ENCODE data around the gene CAMK2G.
A peak's percentile ranks its signal among the peaks of the same experiment; 100 is the strongest.

Gene CAMK2G

GRCh38 chr10:73884017-73884416 is 9.7 kb upstream of the CAMK2G start:
- Histone ChIP-seq H3K36me3 (ENCODE audit: control insufficient read depth in 4 of 4, insufficient read depth in 4 of 4, low read length in 3 of 4) (no peaks in the 10 kb centered on the region), H3K9me3 (ENCODE audit: control extremely low read depth in 1 of 5, control insufficient read depth in 4 of 5, insufficient read depth in 2 of 5, low read depth in 1 of 5, low read length in 4 of 5) (no peaks in the 10 kb centered on the region), H3K27ac (ENCODE audit: insufficient read depth in 1 of 2, low read depth in 1 of 2, low read length in 2 of 2, poor library complexity in 1 of 2, severe bottlenecking in 2 of 2) (no peak overlapping the region), H3K4me3 (ENCODE audit: control insufficient read depth in 1 of 7, extremely low read depth in 1 of 7, insufficient read depth in 4 of 7, low read depth in 2 of 7, low read length in 6 of 7) (no peak overlapping the region), H3K27me3 (replicated peaks in 2 of 5; ENCODE audit: control insufficient read depth in 4 of 5, insufficient read depth in 5 of 5, low read length in 4 of 5) (no peaks in the 10 kb centered on the region), H3K4me1 (ENCODE audit: control extremely low read depth in 1 of 4, control insufficient read depth in 4 of 4, insufficient read depth in 4 of 4, low read length in 3 of 4) (peaks cover 5 to 41% (median 12%) of the 10 kb centered on the region in 4 experiments)
- POLR2A ChIA-PET = no interaction called here
- DNase-seq = no peak
- CTCF ChIA-PET = interaction anchor here (1.3 to 27.2 kb wide), 5 partner anchors 22 to 197 kb away, joined by 3 to 590 read pairs (median 240); no protein-coding TSS in a partner anchor
- WGBS (ENCODE audit: insufficient coverage) = 96% methylated on average over 2 of the region's 3 CpGs

- H3K27me3 ChIP-seq (replicated peaks in 2 of 5; ENCODE audit: control insufficient read depth in 4 of 5, insufficient read depth in 5 of 5, low read length in 4 of 5) = no peaks in the 10 kb centered on the region
- H3K36me3 ChIP-seq (ENCODE audit: control insufficient read depth in 4 of 4, insufficient read depth in 4 of 4, low read length in 3 of 4) = no peaks in the 10 kb centered on the region
- no peak for DNase-seq
- H3K4me1 ChIP-seq (ENCODE audit: control extremely low read depth in 1 of 4, control insufficient read depth in 4 of 4, insufficient read depth in 4 of 4, low read length in 3 of 4) = peaks cover 5 to 35% (median 11%) of the 10 kb centered on the region in 4 experiments
- ChIA-PET POLR2A (no interaction called here), CTCF (interaction anchor here (0.8 to 27.2 kb wide), 11 partner anchors 9 to 223 kb away, joined by 3 to 590 read pairs (median 8); partner anchors contain the start of gene PLAU)
- no peak overlapping the region for H3K4me3 ChIP-seq (ENCODE audit: control insufficient read depth in 1 of 7, extremely low read depth in 1 of 7, insufficient read depth in 4 of 7, low read depth in 2 of 7, low read length in 6 of 7)
- H3K27ac ChIP-seq (ENCODE audit: insufficient read depth in 1 of 2, low read depth in 1 of 2, low read length in 2 of 2, poor library complexity in 1 of 2, severe bottlenecking in 2 of 2) = no peak overlapping the region
- 69% methylated on average over 1 of the region's 3 CpGs for WGBS (ENCODE audit: insufficient coverage)
- H3K9me3 ChIP-seq (ENCODE audit: control extremely low read depth in 1 of 5, control insufficient read depth in 4 of 5, insufficient read depth in 2 of 5, low read depth in 1 of 5, low read length in 4 of 5) = no peaks in the 10 kb centered on the region
Observed at GRCh38 chr10:73881221-73881919, 7.0 kb upstream of the CAMK2G start.

DNA sequence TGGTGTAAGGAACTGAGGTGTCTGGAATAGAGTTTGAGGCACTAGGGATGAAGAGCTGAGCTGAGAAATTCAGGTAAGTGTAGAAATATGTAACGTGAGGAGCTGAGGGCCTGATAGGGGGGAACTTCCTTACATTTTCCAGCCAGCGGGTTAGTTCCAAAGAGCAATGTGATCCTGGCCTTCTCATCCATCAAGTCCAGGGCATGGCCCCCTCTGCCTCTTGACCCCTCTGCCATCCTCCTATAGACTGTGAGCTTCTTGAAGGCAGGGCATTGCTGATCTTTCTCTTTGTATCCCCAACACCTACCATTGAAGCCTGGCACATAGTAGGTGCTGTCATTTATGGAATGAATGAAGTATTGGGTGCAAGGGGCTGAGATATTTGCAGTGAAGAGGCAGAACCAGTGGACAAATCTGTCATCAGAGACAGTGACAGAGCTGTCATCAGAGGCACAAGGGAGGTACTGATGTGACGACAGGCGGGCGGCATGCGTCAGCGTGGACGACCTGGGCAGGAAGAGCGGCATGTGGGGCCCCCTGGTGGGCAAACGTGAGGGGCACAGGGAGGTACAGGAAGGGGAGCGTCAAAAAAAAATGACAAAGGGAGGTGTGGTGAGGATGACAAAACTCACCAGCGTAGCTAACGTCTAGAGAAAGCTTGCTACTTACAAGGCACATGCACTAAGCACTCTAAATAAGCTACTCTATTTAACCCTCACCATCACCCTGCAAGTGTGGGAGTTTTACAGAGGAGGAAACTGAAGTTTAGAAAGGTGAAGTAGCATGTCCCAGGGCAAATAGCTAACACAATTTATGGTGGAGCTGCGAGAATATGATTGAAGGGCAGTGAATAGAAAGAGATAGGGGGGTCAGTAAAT is 5.2 kb upstream of the CAMK2G start:
- ChIA-PET CTCF (interaction anchor here (0.6 to 27.2 kb wide), 44 partner anchors 8 to 1630 kb away, joined by 3 to 590 read pairs (median 4); partner anchors contain the start of genes CHCHD1 and PLAU), POLR2A (interaction anchor here (0.7 to 1.2 kb wide), 3 partner anchors 28 to 98 kb away, joined by 3 to 4 read pairs (median 3); no protein-coding TSS in a partner anchor)
- H3K27me3 ChIP-seq (replicated peaks in 2 of 5; ENCODE audit: control insufficient read depth in 4 of 5, insufficient read depth in 5 of 5, low read length in 4 of 5) = no peaks in the 10 kb centered on the region
- WGBS (ENCODE audit: insufficient coverage) = 20% methylated on average over 9 of the region's 14 CpGs
- no peaks in the 10 kb centered on the region for H3K36me3 ChIP-seq (ENCODE audit: control insufficient read depth in 4 of 4, insufficient read depth in 4 of 4, low read length in 3 of 4)
- H3K27ac ChIP-seq (ENCODE audit: insufficient read depth in 1 of 2, low read depth in 1 of 2, low read length in 2 of 2, poor library complexity in 1 of 2, severe bottlenecking in 2 of 2) = no peak overlapping the region
- H3K9me3 ChIP-seq (ENCODE audit: control extremely low read depth in 1 of 5, control insufficient read depth in 4 of 5, insufficient read depth in 2 of 5, low read depth in 1 of 5, low read length in 4 of 5) = no peaks in the 10 kb centered on the region
- peak overlapping the region in 1 of 7 experiments; percentile 44 for H3K4me3 ChIP-seq (ENCODE audit: control insufficient read depth in 1 of 7, extremely low read depth in 1 of 7, insufficient read depth in 4 of 7, low read depth in 2 of 7, low read length in 6 of 7)
- H3K4me1 ChIP-seq (ENCODE audit: control extremely low read depth in 1 of 4, control insufficient read depth in 4 of 4, insufficient read depth in 4 of 4, low read length in 3 of 4) = peaks cover 5 to 48% (median 23%) of the 10 kb centered on the region in 4 experiments
- DNase-seq = peak; percentile 94 to 96 (median 95)

- H3K27ac ChIP-seq (ENCODE audit: insufficient read depth in 1 of 2, low read depth in 1 of 2, low read length in 2 of 2, poor library complexity in 1 of 2, severe bottlenecking in 2 of 2) = no peak overlapping the region
- WGBS (ENCODE audit: insufficient coverage) = 100% methylated on average over 1 of the region's 1 CpG
- no peak overlapping the region for H3K4me3 ChIP-seq (ENCODE audit: control insufficient read depth in 1 of 7, extremely low read depth in 1 of 7, insufficient read depth in 4 of 7, low read depth in 2 of 7, low read length in 6 of 7)
- H3K4me1 ChIP-seq (ENCODE audit: control extremely low read depth in 1 of 4, control insufficient read depth in 4 of 4, insufficient read depth in 4 of 4, low read length in 3 of 4) = peaks cover 6 to 49% (median 24%) of the 10 kb centered on the region in 4 experiments
- ChIA-PET POLR2A (interaction anchor here (0.7 kb wide), 1 partner anchor 97 kb away, joined by 3 read pairs; no protein-coding TSS in a partner anchor), CTCF (interaction anchor here (0.7 to 27.2 kb wide), 12 partner anchors 8 to 215 kb away, joined by 3 to 590 read pairs (median 6); no protein-coding TSS in a partner anchor)
- no peaks in the 10 kb centered on the region for H3K9me3 ChIP-seq (ENCODE audit: control extremely low read depth in 1 of 5, control insufficient read depth in 4 of 5, insufficient read depth in 2 of 5, low read depth in 1 of 5, low read length in 4 of 5)
- DNase-seq = no peak
- no peaks in the 10 kb centered on the region for H3K36me3 ChIP-seq (ENCODE audit: control insufficient read depth in 4 of 4, insufficient read depth in 4 of 4, low read length in 3 of 4)
- H3K27me3 ChIP-seq (replicated peaks in 2 of 5; ENCODE audit: control insufficient read depth in 4 of 5, insufficient read depth in 5 of 5, low read length in 4 of 5) = no peaks in the 10 kb centered on the region
Observed at GRCh38 chr10:73878365-73878764, 4.0 kb upstream of the CAMK2G start.

- Histone ChIP-seq H3K27me3 (replicated peaks in 2 of 5; ENCODE audit: control insufficient read depth in 4 of 5, insufficient read depth in 5 of 5, low read length in 4 of 5) (no peaks in the 10 kb centered on the region), H3K4me3 (ENCODE audit: control insufficient read depth in 1 of 7, extremely low read depth in 1 of 7, insufficient read depth in 4 of 7, low read depth in 2 of 7, low read length in 6 of 7) (no peak overlapping the region), H3K27ac (ENCODE audit: insufficient read depth in 1 of 2, low read depth in 1 of 2, low read length in 2 of 2, poor library complexity in 1 of 2, severe bottlenecking in 2 of 2) (no peak overlapping the region), H3K9me3 (ENCODE audit: control extremely low read depth in 1 of 5, control insufficient read depth in 4 of 5, insufficient read depth in 2 of 5, low read depth in 1 of 5, low read length in 4 of 5) (no peaks in the 10 kb centered on the region), H3K4me1 (ENCODE audit: control extremely low read depth in 1 of 4, control insufficient read depth in 4 of 4, insufficient read depth in 4 of 4, low read length in 3 of 4) (peaks cover 9 to 56% (median 31%) of the 10 kb centered on the region in 4 experiments), H3K36me3 (ENCODE audit: control insufficient read depth in 4 of 4, insufficient read depth in 4 of 4, low read length in 3 of 4) (peaks cover 0 to 4% (median 0%) of the 10 kb centered on the region in 4 experiments)
- ChIA-PET CTCF (interaction anchor here (0.9 to 27.2 kb wide), 5 partner anchors 9 to 202 kb away, joined by 3 to 590 read pairs (median 240); no protein-coding TSS in a partner anchor), POLR2A (no interaction called here)
- WGBS (ENCODE audit: insufficient coverage) = 96% methylated on average over 9 of the region's 9 CpGs
- DNase-seq = no peak
Observed at GRCh38 chr10:73877533-73878160, 3.3 kb upstream of the CAMK2G start.

DNA sequence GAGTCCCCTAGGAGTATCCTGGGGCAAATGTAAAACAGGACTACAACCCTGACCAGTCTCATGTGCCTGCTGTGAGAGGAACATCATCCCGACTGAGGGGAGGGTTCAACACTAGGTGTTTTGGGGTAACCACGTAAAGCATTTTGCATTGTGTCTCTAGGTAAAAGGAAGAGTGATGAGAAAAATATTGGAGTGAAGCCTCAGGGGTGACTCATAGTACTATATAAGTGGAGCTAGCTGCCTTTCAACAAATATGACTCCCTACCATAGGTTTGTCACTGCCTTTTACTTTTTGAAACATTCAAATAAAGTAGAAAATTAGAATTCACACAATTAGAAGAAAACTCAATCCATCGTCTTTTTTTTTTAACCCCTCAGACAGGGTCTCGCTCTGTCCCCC is 2.6 kb upstream of the CAMK2G start:
- Histone ChIP-seq H3K4me1 (ENCODE audit: control extremely low read depth in 1 of 4, control insufficient read depth in 4 of 4, insufficient read depth in 4 of 4, low read length in 3 of 4) (peaks cover 9 to 63% (median 38%) of the 10 kb centered on the region in 4 experiments), H3K27ac (ENCODE audit: insufficient read depth in 1 of 2, low read depth in 1 of 2, low read length in 2 of 2, poor library complexity in 1 of 2, severe bottlenecking in 2 of 2) (no peak overlapping the region), H3K4me3 (ENCODE audit: control insufficient read depth in 1 of 7, extremely low read depth in 1 of 7, insufficient read depth in 4 of 7, low read depth in 2 of 7, low read length in 6 of 7) (no peak overlapping the region), H3K9me3 (ENCODE audit: control extremely low read depth in 1 of 5, control insufficient read depth in 4 of 5, insufficient read depth in 2 of 5, low read depth in 1 of 5, low read length in 4 of 5) (no peaks in the 10 kb centered on the region), H3K27me3 (replicated peaks in 2 of 5; ENCODE audit: control insufficient read depth in 4 of 5, insufficient read depth in 5 of 5, low read length in 4 of 5) (no peaks in the 10 kb centered on the region), H3K36me3 (ENCODE audit: control insufficient read depth in 4 of 4, insufficient read depth in 4 of 4, low read length in 3 of 4) (peaks cover 3 to 10% (median 5%) of the 10 kb centered on the region in 4 experiments)
- no peak for DNase-seq
- POLR2A ChIA-PET = no interaction called here
- 97% methylated on average over 3 of the region's 4 CpGs for WGBS (ENCODE audit: insufficient coverage)
- CTCF ChIA-PET = interaction anchor here (1.5 to 27.2 kb wide), 4 partner anchors 10 to 59 kb away, joined by 6 to 590 read pairs (median 346); no protein-coding TSS in a partner anchor

Measured in common myeloid progenitor, CD34-positive (primary cell).